ENCODE measurements around the gene BCCIP. TPM values are rescaled to one million over a fixed set of nuclear protein-coding genes. Genes with fewer than 3 reads are reported as not detected.

The BCCIP gene
- total RNA-seq, 1 experiment from 2014 or later, result 113 TPM

GRCh38 chr10:125880719-125881118 is 57.4 kb downstream of the BCCIP start:
- CTCF ChIA-PET, result no interaction called here
- TF ChIP-seq EZH2 (IDR thresholded peaks at IDR 0.05; ENCODE audit: borderline replicate concordance, low read depth, low read length, poor library complexity, severe bottlenecking) (no peak), CTCF (conservative IDR thresholded peaks at IDR 0.05; ENCODE audit: low read depth, low read length) (no peak)
- BruUV-seq (replicated peaks), result no TSS peak
- H3K27ac ChIP-seq (ENCODE audit: low read depth, low read length, poor library complexity, severe bottlenecking), result no peak overlapping the region
- peaks cover 7% of the 10 kb centered on the region for H3K9me3 ChIP-seq (ENCODE audit: low read depth, low read length, poor library complexity, severe bottlenecking)
- intact Hi-C loops (cut with micrococcal nuclease; ENCODE audit: unreplicated experiment), result no loop called here
- no peak overlapping the region for H3K4me3 ChIP-seq (ENCODE audit: low read depth, low read length, poor library complexity, severe bottlenecking)
- peaks cover 14% of the 10 kb centered on the region for H3K36me3 ChIP-seq (ENCODE audit: insufficient read depth, low read length, poor library complexity, severe bottlenecking)
- POLR2A ChIA-PET (ENCODE audit: low non-redundant PET), result no interaction called here
- no peaks in the 10 kb centered on the region for H3K4me1 ChIP-seq (ENCODE audit: insufficient read depth, low read length, poor library complexity, severe bottlenecking)
- H3K27me3 ChIP-seq (replicated peaks; ENCODE audit: insufficient read depth, low read depth, low read length, poor library complexity), result no peaks in the 10 kb centered on the region
- no peak for DNase-seq (ENCODE audit: low spot score)

DNA sequence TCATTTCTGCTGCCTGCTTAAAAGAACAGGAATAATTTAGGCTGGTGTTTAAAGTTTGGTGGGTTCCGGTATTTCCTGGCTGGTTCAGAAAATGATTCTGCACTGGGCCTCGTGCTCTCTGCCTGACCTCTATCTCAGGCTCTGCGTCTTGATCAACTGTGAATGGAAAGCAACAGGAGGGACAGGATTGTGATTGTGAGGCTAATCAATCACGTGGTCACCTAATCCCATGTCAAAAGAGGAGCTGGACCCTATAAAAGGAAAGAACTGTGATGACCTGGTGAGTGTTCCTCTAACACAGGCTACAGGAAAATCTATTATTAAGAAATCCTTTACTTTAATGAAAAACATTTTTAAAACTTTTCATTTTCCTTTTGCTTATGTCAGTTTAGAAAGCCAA is 57.8 kb downstream of the BCCIP start, which contains the start of gene DHX32:
Gene DHX32, minus strand, starts transcription at position 101 of the 400 bp plus-strand sequence. CDS start 468 bp downstream, outside the sequence.
- CTCF ChIA-PET, result no interaction called here
- Histone ChIP-seq H3K4me1 (ENCODE audit: insufficient read depth, low read length, poor library complexity, severe bottlenecking) (no peaks in the 10 kb centered on the region), H3K9me3 (ENCODE audit: low read depth, low read length, poor library complexity, severe bottlenecking) (peaks cover 4% of the 10 kb centered on the region), H3K36me3 (ENCODE audit: insufficient read depth, low read length, poor library complexity, severe bottlenecking) (peaks cover 11% of the 10 kb centered on the region), H3K27me3 (replicated peaks; ENCODE audit: insufficient read depth, low read depth, low read length, poor library complexity) (no peaks in the 10 kb centered on the region), H3K27ac (ENCODE audit: low read depth, low read length, poor library complexity, severe bottlenecking) (no peak within 1 kb of the TSS), H3K4me3 (ENCODE audit: low read depth, low read length, poor library complexity, severe bottlenecking) (no peak within 1 kb of the TSS)
- DNase-seq (ENCODE audit: low spot score), result no peak
- POLR2A ChIA-PET (ENCODE audit: low non-redundant PET), result no interaction called here
- no peak for TF ChIP-seq EZH2 (IDR thresholded peaks at IDR 0.05; ENCODE audit: borderline replicate concordance, low read depth, low read length, poor library complexity, severe bottlenecking)
- TF ChIP-seq CTCF (conservative IDR thresholded peaks at IDR 0.05; ENCODE audit: low read depth, low read length), result no peak
- intact Hi-C loops (cut with micrococcal nuclease; ENCODE audit: unreplicated experiment), result no loop called here
- BruUV-seq (replicated peaks), result no TSS peak

GRCh38 chr10:125882596-125882995 is 59.2 kb downstream of the BCCIP start:
- ChIA-PET CTCF (no interaction called here), POLR2A (ENCODE audit: low non-redundant PET) (interaction anchor here (0.5 kb wide), 1 partner anchor 17 kb away, joined by 3 read pairs; no protein-coding TSS in a partner anchor)
- intact Hi-C loops (cut with micrococcal nuclease; ENCODE audit: unreplicated experiment), result no loop called here
- DNase-seq (ENCODE audit: low spot score), result no peak
- Histone ChIP-seq H3K9me3 (ENCODE audit: low read depth, low read length, poor library complexity, severe bottlenecking) (peaks cover 2% of the 10 kb centered on the region), H3K36me3 (ENCODE audit: insufficient read depth, low read length, poor library complexity, severe bottlenecking) (no peaks in the 10 kb centered on the region), H3K27me3 (replicated peaks; ENCODE audit: insufficient read depth, low read depth, low read length, poor library complexity) (no peaks in the 10 kb centered on the region), H3K4me3 (ENCODE audit: low read depth, low read length, poor library complexity, severe bottlenecking) (no peak overlapping the region), H3K4me1 (ENCODE audit: insufficient read depth, low read length, poor library complexity, severe bottlenecking) (no peaks in the 10 kb centered on the region), H3K27ac (ENCODE audit: low read depth, low read length, poor library complexity, severe bottlenecking) (no peak overlapping the region)
- BruUV-seq (replicated peaks), result no TSS peak
- no peak for TF ChIP-seq CTCF (conservative IDR thresholded peaks at IDR 0.05; ENCODE audit: low read depth, low read length)
- TF ChIP-seq EZH2 (IDR thresholded peaks at IDR 0.05; ENCODE audit: borderline replicate concordance, low read depth, low read length, poor library complexity, severe bottlenecking), result no peak
